Kidney (tissue), 14 donors: ENCODE results near the gene FDPS. TPM values are rescaled to one million over a fixed set of nuclear protein-coding genes. Genes with fewer than 3 reads are reported as not detected.
"Not testable (repeated sequence)": the region's sequence is repeated elsewhere in the genome, so short reads cannot be mapped to it uniquely, and the experiment has no call there.

ENCODE experiments used
- DNase-seq, 5 donors: peaks; one replicate each; pipeline ENCODE4 v3.0.0-alpha.2; 2013 to 2020
- FAIRE-seq: peaks from 2 replicates; lab custom pipeline; 2012; peaks lifted over from hg19 to GRCh38; lab: Jason Lieb, UNC
- H3K27ac ChIP-seq, 2 donors: one replicate each; pipeline ENCODE4 v1.7.0; 2013; ENCODE audit warnings: low read depth in 2 of 2, low read length in 2 of 2, inconsistent platforms in 1 of 2
- H3K27me3 ChIP-seq: one replicate; pipeline ENCODE4 v1.7.1; 2013; ENCODE audit warnings: low read length, inconsistent platforms; ENCODE audit not compliant: control insufficient read depth, insufficient read depth
- H3K36me3 ChIP-seq, 3 donors: one replicate each; pipeline versions ENCODE4 v1.7.0 to v1.7.1; 2013; ENCODE audit warnings: low read length in 3 of 3, control low read depth in 1 of 3, inconsistent platforms in 1 of 3; ENCODE audit not compliant: insufficient read depth in 3 of 3, control insufficient read depth in 2 of 3
- H3K4me1 ChIP-seq, 3 donors: one replicate each; pipeline versions ENCODE4 v1.7.0 to v1.7.1; 2013; ENCODE audit warnings: low read length in 3 of 3, inconsistent platforms in 1 of 3, low read depth in 1 of 3; ENCODE audit not compliant: control insufficient read depth in 2 of 3, insufficient read depth in 2 of 3
- H3K4me3 ChIP-seq, 3 donors: one replicate each; pipeline versions ENCODE4 v1.7.0 to v1.8.1; 2013; ENCODE audit warnings: low read length in 3 of 3, control low read depth in 1 of 3, inconsistent platforms in 1 of 3
- H3K9ac ChIP-seq, 3 donors: one replicate each; pipeline versions ENCODE4 v1.7.0 to v1.7.1; 2013; ENCODE audit warnings: low read length in 3 of 3, control low read depth in 1 of 3, inconsistent platforms in 1 of 3
- H3K9me3 ChIP-seq, 3 donors: one replicate each; pipeline versions ENCODE4 v1.7.0 to v1.7.1; 2013; ENCODE audit warnings: low read length in 3 of 3, control low read depth in 1 of 3, inconsistent platforms in 1 of 3; ENCODE audit not compliant: control insufficient read depth in 2 of 3, insufficient read depth in 1 of 3
- CTCF ChIP-seq: IDR thresholded peaks from 3 replicates; pipeline ENCODE4 v1.5.1; 2012; ENCODE audit warnings: mild to moderate bottlenecking, moderate library complexity, borderline replicate concordance; ENCODE audit not compliant: insufficient read depth; ENCODE audit errors: extremely low read depth
- intact Hi-C: fragments of 100-400 bp; cut with DNase I; formaldehyde crosslinking; loops from one replicate; pipeline ENCODE4 v1.11.1; 2022
- polyA plus RNA-seq: library from polyadenylated mRNA; stranded (reverse); fragments of 350-450 nt; fragmentation: Illumina TruSeq; extraction: RNeasy Lipid Tissue Mini Kit (QIAGEN cat#74804); gene quantifications from one replicate; pipeline ENCODE4 v1.2.3, GENCODE V29; 2014; ENCODE audit warnings: low read depth, low replicate concordance; ENCODE audit not compliant: insufficient read depth
- total RNA-seq: library from RNA; stranded (reverse); fragmentation: NEBNext Ultra II Directional; extraction: Animal tissue kit (Norgen Biotek cat#: 25700); gene quantifications from one replicate; pipeline ENCODE4 v1.2.1, GENCODE V29; 2021
- donor health status: control.
- donor health status: control.
- donor health status: control.
- donor health status: control.
- donor health status: control.
- donor health status: DM: yes; HTN: yes; CAD: no.
- donor health status: Normal renal cell carcinoma (clear cell type).

The FDPS gene
- total and polyA plus RNA-seq, 2 donors from 2014 or later, result 112 to 184 TPM

GRCh38 chr1:155285631-155286044, 23.0 kb upstream of the FDPS start:
- no peak overlapping the region for H3K27ac ChIP-seq
- H3K4me1 ChIP-seq, result no peaks in the 10 kb centered on the region
- TF ChIP-seq CTCF, result no peak
- H3K9ac ChIP-seq, result no peak overlapping the region
- no peaks in the 10 kb centered on the region for H3K27me3 ChIP-seq
- intact Hi-C loops, result no loop called here
- no peak for FAIRE-seq
- H3K9me3 ChIP-seq, result no peaks in the 10 kb centered on the region
- no peak for DNase-seq
- H3K36me3 ChIP-seq, result no peaks in the 10 kb centered on the region
- H3K4me3 ChIP-seq, result no peak overlapping the region

DNA sequence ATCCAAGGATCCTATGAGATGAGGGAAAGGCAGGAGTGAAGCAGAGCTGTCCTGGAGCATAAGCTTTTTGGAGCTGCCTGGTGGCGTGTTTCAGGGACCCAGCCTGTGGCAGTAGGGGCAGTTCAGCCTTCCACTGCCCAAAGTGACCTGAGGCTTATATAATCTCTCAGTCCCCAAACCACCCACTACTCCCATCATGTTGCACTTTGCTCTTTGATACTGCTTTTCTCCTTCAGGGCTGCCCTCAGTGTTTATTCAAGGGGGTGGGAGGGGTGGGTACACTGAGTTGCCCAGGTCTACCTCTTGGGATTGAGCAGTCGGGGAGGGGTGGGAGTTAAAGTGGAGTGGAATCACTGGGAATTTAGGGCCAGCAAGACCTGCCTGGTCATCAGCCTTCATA, 22.1 kb upstream of the FDPS start:
- Histone ChIP-seq H3K27ac (no peak overlapping the region), H3K4me1 (no peaks in the 10 kb centered on the region), H3K9me3 (no peaks in the 10 kb centered on the region), H3K27me3 (no peaks in the 10 kb centered on the region), H3K36me3 (no peaks in the 10 kb centered on the region), H3K9ac (no peak overlapping the region), H3K4me3 (no peak overlapping the region)
- DNase-seq (no peak), FAIRE-seq (no peak)
- no peak for TF ChIP-seq CTCF
- intact Hi-C loops, result no loop called here

- H3K27ac ChIP-seq, result no peak overlapping the region
- no peak overlapping the region for H3K4me3 ChIP-seq
- H3K4me1 ChIP-seq, result no peaks in the 10 kb centered on the region
- H3K9me3 ChIP-seq, result no peaks in the 10 kb centered on the region
- FAIRE-seq, result no peak
- intact Hi-C loops, result no loop called here
- no peaks in the 10 kb centered on the region for H3K36me3 ChIP-seq
- DNase-seq, result no peak
- no peaks in the 10 kb centered on the region for H3K27me3 ChIP-seq
- H3K9ac ChIP-seq, result no peak overlapping the region
- no peak for TF ChIP-seq CTCF
Measured at GRCh38 chr1:155287987-155288543, 20.6 kb upstream of the FDPS start.

DNA sequence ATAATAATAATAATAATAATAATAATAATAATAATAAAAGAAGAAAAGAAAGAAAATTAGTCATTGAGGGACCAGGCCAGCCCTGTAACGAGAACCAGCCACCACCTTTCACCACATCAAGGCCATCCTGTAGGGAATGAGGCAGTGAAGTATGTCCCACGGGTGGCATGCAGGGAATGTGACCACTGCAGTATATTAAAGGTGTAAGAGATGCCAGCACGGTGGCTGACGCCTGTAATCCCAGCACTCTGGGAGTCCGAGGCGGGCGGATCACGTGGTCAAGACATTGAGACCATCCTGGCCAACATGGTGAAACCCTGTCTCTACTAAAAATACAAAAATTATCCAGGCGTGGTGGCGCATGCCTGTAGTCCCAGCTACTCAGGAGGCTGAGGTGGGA, 17.7 kb upstream of the FDPS start:
- H3K27ac ChIP-seq, H3K36me3 ChIP-seq, H3K4me1 ChIP-seq, DNase-seq, intact Hi-C loops, H3K4me3 ChIP-seq, H3K9me3 ChIP-seq, H3K9ac ChIP-seq, FAIRE-seq: not testable (repeated sequence)
- H3K27me3 ChIP-seq, result peaks cover 18% of the 10 kb centered on the region
